Psoas muscle (tissue), 8 donors: ENCODE data around the gene MBP. TPM values are rescaled to one million over a fixed set of nuclear protein-coding genes. Genes with fewer than 3 reads are reported as not detected.

Experiments used
- ATAC-seq, 4 donors: fragments of 200-7000 bp; cut with Tn5 transposase; one replicate each; pipeline ENCODE4 v1.9.1; 2020; ENCODE audit warnings: moderate library complexity in 3 of 4, mild to moderate bottlenecking in 2 of 4
- DNase-seq, 2 donors: peaks; one replicate each; pipeline ENCODE4 v3.0.0-alpha.2; 2020
- H3K27ac ChIP-seq: fragments of 200-600 bp; one replicate; pipeline ENCODE4 v1.8.0; 2022
- H3K27me3 ChIP-seq, 3 donors: fragments of 200-600 bp in 1 of 3; one replicate each; pipeline versions ENCODE4 v1.6.1 to v1.8.0; 2013 to 2022; ENCODE audit warnings: low read length in 2 of 3, mild to moderate bottlenecking in 2 of 3, moderate library complexity in 1 of 3; ENCODE audit not compliant: insufficient read depth in 3 of 3
- H3K36me3 ChIP-seq, 2 donors: fragments of 200-600 bp in 1 of 2; one replicate each; pipeline versions ENCODE4 v1.6.1 to v1.8.0; 2013 to 2022; ENCODE audit warnings: low read depth in 1 of 2, mild to moderate bottlenecking in 1 of 2, moderate library complexity in 1 of 2; ENCODE audit not compliant: insufficient read depth in 1 of 2
- H3K4me1 ChIP-seq: fragments of 200-600 bp; one replicate; pipeline ENCODE4 v1.8.0; 2022
- H3K4me3 ChIP-seq: fragments of 200-600 bp; one replicate; pipeline ENCODE4 v1.8.0; 2022; ENCODE audit warnings: mild to moderate bottlenecking
- H3K9me3 ChIP-seq: fragments of 200-600 bp; one replicate; pipeline ENCODE4 v1.8.0; 2022
- CTCF ChIP-seq: fragments of 200-600 bp; IDR thresholded peaks from one replicate; pipeline ENCODE4 v1.8.0; 2022; ENCODE audit warnings: antibody characterized with exemption
- WGBS, 3 donors: extraction: QIAGEN DNeasy Blood & Tissue Kit; methylation state at CpG; one replicate each; pipeline versions ENCODE4 v1.1.6 to v1.1.7; 2013; 5-methylcytosine and 5-hydroxymethylcytosine counted together
- intact Hi-C, 2 donors: fragments of 100-400 bp; cut with DNase I; formaldehyde crosslinking; loops; one replicate each; pipeline versions ENCODE4 v1.11.0 to v1.14.2; 2022
- polyA plus RNA-seq, 3 donors: library from polyadenylated mRNA; stranded (reverse); fragments of 200-250 nt; gene quantifications; one replicate each; pipeline ENCODE4 v1.2.3, GENCODE V29; 2013
- total RNA-seq, 4 donors: library from RNA; stranded (reverse); fragmentation: NEBNext Ultra II Directional in 2 of 4; extraction: Animal tissue kit (Norgen Biotek cat#: 25700) in 2 of 4; gene quantifications; one replicate each; pipeline versions ENCODE4 v1.2.1 to v1.2.4, GENCODE V29; 2021 to 2023
- donor health status: healthy with polysubstance abuse.
- donor health status: DM: no; HTN: no; CAD: no; lungs with moderate emphysema.
- donor health status: Bipolar disorder and iron deficiency.
- donor health status: healthy.
- donor health status: DM: yes; HTN: yes; CAD: no.
- donor health status: DM: no; HTN: no; CAD: no.
- donor health status: DM: no; HTN: no; CAD: no.
- donor health status: DM: yes; HTN: yes; CAD: no.

Gene MBP
- total and polyA plus RNA-seq, 7 donors, result 16.4 to 88.2 (median 51.6) TPM

DNA sequence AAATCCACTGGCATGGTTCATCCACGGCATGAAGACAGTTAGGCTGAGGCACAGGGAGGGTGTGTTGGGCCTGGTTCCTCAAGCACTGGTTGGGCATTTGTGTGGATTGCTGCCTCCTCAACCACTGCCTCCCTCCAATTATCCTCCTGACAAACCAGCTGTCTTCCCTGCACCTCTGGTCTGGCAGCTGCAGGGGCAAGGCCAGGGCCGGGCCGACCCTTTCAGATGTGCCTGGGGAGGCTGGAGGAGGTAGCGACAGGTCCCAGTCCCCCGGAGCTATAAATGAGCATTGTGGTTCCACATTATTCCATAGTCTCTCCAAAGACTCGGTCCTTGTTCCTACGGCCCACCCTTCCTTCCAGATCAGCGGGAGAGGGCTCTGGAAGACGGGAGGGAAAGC lies 86.2 kb downstream of the MBP start:
- 60 to 73% (median 60%) methylated on average over 9 of the region's 9 CpGs for WGBS, 3 donors
- Histone ChIP-seq H3K9me3 (no peaks in the 10 kb centered on the region), H3K27ac (no peak overlapping the region), H3K4me3 (no peak overlapping the region), H3K27me3 (no peaks in the 10 kb centered on the region), H3K36me3 (peaks cover 0 to 7% of the 10 kb centered on the region in 2 donors), H3K4me1 (peaks cover 9% of the 10 kb centered on the region)
- DNase-seq (no peak), ATAC-seq (no peak)
- intact Hi-C loops, result no loop called here
- TF ChIP-seq CTCF, result no peak

- ATAC-seq (no peak), DNase-seq (no peak)
- H3K27me3 ChIP-seq, result no peaks in the 10 kb centered on the region
- H3K36me3 ChIP-seq, result peaks cover 0 to 7% of the 10 kb centered on the region in 2 donors
- no peak for TF ChIP-seq CTCF
- WGBS, 3 donors, result 67 to 80% (median 72%) methylated on average over 6 of the region's 6 CpGs
- intact Hi-C loops, result no loop called here
- H3K4me3 ChIP-seq, result no peak overlapping the region
- H3K9me3 ChIP-seq, result no peaks in the 10 kb centered on the region
- peaks cover 9% of the 10 kb centered on the region for H3K4me1 ChIP-seq
- no peak overlapping the region for H3K27ac ChIP-seq
These were observed 86.9 kb downstream of the MBP start for GRCh38 chr18:77045677-77046076.

- Histone ChIP-seq H3K27me3 (no peaks in the 10 kb centered on the region), H3K9me3 (no peaks in the 10 kb centered on the region), H3K4me3 (no peak overlapping the region), H3K27ac (no peak overlapping the region), H3K4me1 (peaks cover 9% of the 10 kb centered on the region), H3K36me3 (peaks cover 0 to 7% of the 10 kb centered on the region in 2 donors)
- no peak for DNase-seq
- ATAC-seq, result no peak
- no peak for TF ChIP-seq CTCF
- intact Hi-C loops, result no loop called here
- WGBS, 3 donors, result 78 to 83% (median 79%) methylated on average over 14 of the region's 14 CpGs
These were observed 87.5 kb downstream of the MBP start for GRCh38 chr18:77044866-77045664.

DNA sequence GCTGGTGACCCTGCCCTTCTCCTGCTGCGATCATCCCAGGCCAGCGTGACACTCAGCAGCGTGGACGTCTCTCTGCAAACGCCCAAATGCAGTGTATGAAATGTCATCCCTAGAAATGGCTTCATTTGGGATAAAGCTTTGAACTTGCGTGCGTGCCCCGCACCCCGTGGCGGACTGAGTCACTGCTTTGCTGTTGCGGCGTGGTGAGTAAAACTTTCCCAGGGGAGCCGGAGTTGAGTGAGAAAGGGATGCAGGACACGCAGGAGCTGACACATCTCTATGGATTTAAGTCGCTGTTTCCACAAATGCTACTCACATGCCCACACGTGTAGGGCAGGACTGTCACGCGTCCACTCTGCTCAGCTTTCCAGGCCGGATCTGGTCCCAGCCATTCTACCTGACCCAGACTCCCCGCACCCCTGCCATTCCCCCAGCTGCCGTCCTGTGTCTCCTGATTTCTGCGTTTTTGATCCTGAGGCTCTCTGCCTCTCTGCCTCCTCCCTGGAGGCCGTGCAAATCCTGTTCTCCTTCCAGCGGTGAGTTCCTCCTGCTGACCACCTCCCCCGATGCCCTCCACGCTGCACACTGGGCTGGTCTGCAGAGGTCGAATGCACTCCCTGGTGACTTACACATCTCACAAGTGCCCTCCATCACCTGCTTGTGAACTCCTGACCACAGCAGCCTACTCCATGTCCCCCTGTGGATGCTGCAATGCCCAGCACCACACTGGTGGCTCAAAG lies 88.9 kb downstream of the MBP start:
- Histone ChIP-seq H3K9me3 (no peaks in the 10 kb centered on the region), H3K36me3 (peaks cover 0 to 7% of the 10 kb centered on the region in 2 donors), H3K27me3 (no peaks in the 10 kb centered on the region), H3K27ac (no peak overlapping the region), H3K4me1 (peaks cover 13% of the 10 kb centered on the region), H3K4me3 (no peak overlapping the region)
- no peak for ATAC-seq
- TF ChIP-seq CTCF, result no peak
- 88 to 90% (median 88%) methylated on average over 27 of the region's 27 CpGs for WGBS, 3 donors
- no peak for DNase-seq
- intact Hi-C loops, result no loop called here
